Stomach (tissue), 9 donors: Measurements from ENCODE around the gene NPEPPS. TPM values are rescaled to one million over a fixed set of nuclear protein-coding genes. Genes with fewer than 3 reads are reported as not detected.

ENCODE experiments used
- DNase-seq, 2 donors: peaks; one replicate each; pipeline versions ENCODE4 v3.0.0 to v3.0.0-alpha.2; 2013 to 2019
- H3K27ac ChIP-seq, 5 donors: fragments of 200-600 bp in 4 of 5; sonication (generic) in 4 of 5; one replicate each; pipeline ENCODE4 v1.5.1; 2013 to 2019; ENCODE audit warnings: mild to moderate bottlenecking in 1 of 5, moderate library complexity in 1 of 5
- H3K27me3 ChIP-seq, 3 donors: fragments of 200-600 bp; sonication (generic); one replicate each; pipeline ENCODE4 v1.5.1; 2017 to 2019; ENCODE audit warnings: mixed run types in 1 of 3
- H3K36me3 ChIP-seq, 4 donors: fragments of 200-600 bp; sonication (generic); 1 replicate in 3 of 4; 2 replicates in 1 of 4; pipeline ENCODE4 v1.5.1; 2016 to 2019
- H3K4me1 ChIP-seq, 4 donors: fragments of 200-600 bp; sonication (generic); one replicate each; pipeline ENCODE4 v1.5.1; 2016 to 2019
- H3K4me3 ChIP-seq, 4 donors: fragments of 200-600 bp; sonication (generic) in 3 of 4; one replicate each; pipeline ENCODE4 v1.5.1; 2016 to 2019; ENCODE audit warnings: mild to moderate bottlenecking in 1 of 4
- H3K9me3 ChIP-seq, 4 donors: fragments of 200-600 bp; sonication (generic); one replicate each; pipeline ENCODE4 v1.5.1; 2016 to 2019
- CTCF ChIP-seq, 7 experiments: fragments of 450-650 bp in 4 of 7; fragments of 200-600 bp in 3 of 7; sonication (generic) in 3 of 7; IDR thresholded peaks; one replicate each; pipeline ENCODE4 v1.5.1; 2016 to 2019; ENCODE audit warnings: antibody characterized with exemption in 7 of 7, control low read depth in 2 of 7, mild to moderate bottlenecking in 1 of 7
- EP300 ChIP-seq: sonication (generic); formaldehyde crosslinking; IDR thresholded peaks from one replicate; pipeline ENCODE4 v1.6.1; 2017; ENCODE audit warnings: antibody characterized with exemption
- POLR2A ChIP-seq, 4 donors: fragments of 450-650 bp; IDR thresholded peaks; one replicate each; pipeline ENCODE4 v1.6.1; 2016; ENCODE audit warnings: antibody characterized with exemption in 4 of 4, control low read depth in 2 of 4, mild to moderate bottlenecking in 1 of 4, moderate library complexity in 1 of 4
- POLR2AphosphoS5 ChIP-seq, 3 donors: sonication (generic); formaldehyde crosslinking; IDR thresholded peaks; one replicate each; pipeline ENCODE4 v1.6.1; 2016; ENCODE audit warnings: antibody characterized with exemption in 3 of 3
- WGBS, 5 donors: extraction: QIAGEN DNeasy Blood & Tissue Kit in 3 of 5; methylation state at CpG; one replicate each; pipeline versions ENCODE4 v1.1.5 to v1.1.7; 2013 to 2018; 5-methylcytosine and 5-hydroxymethylcytosine counted together
- intact Hi-C: fragments of 100-400 bp; cut with DNase I; formaldehyde crosslinking; loops from one replicate; pipeline ENCODE4 v1.15.1; 2023; ENCODE audit warnings: low total_unique reads
- polyA plus RNA-seq, 3 donors: library from polyadenylated mRNA; stranded (reverse); fragments of 200-250 nt; gene quantifications; one replicate each; pipeline ENCODE4 v1.2.3, GENCODE V29; 2013
- total RNA-seq, 5 donors: library from RNA; depleted of rRNA; stranded (reverse); fragments of >200 nt; gene quantifications; one replicate each; pipeline versions ENCODE4 v1.1.0 to v1.2.3, GENCODE V29; 2014 to 2016
- donor health status: healthy with polysubstance abuse.
- donor health status: Bipolar disorder and iron deficiency.
- donor health status: healthy.

NPEPPS gene
- total and polyA plus RNA-seq, 8 donors: 19.9 to 243 (median 124) TPM

- no peak for DNase-seq
- TF ChIP-seq CTCF (IDR thresholded peaks at IDR 0.05) (no peak), POLR2A (IDR thresholded peaks at IDR 0.05) (no peak), EP300 (no peak)
- 85 to 93% (median 91%) methylated on average over 3 of the region's 3 CpGs for WGBS, 5 donors
- no peaks in the 10 kb centered on the region for H3K9me3 ChIP-seq
- peaks cover 0 to 32% (median 23%) of the 10 kb centered on the region in 4 donors for H3K36me3 ChIP-seq
- no peaks in the 10 kb centered on the region for H3K27me3 ChIP-seq
- no peak overlapping the region for H3K27ac ChIP-seq
- intact Hi-C loops: no loop called here
- no peak overlapping the region for H3K4me3 ChIP-seq
- H3K4me1 ChIP-seq: peaks cover 2 to 8% (median 7%) of the 10 kb centered on the region in 4 donors
Observed at GRCh38 chr17:47635734-47636133, 104.8 kb downstream of the NPEPPS start.

GRCh38 chr17:47636273-47637030 is 105.5 kb downstream of the NPEPPS start:
- Histone ChIP-seq H3K36me3 (peaks cover 0 to 32% (median 23%) of the 10 kb centered on the region in 4 donors), H3K27ac (no peak overlapping the region), H3K27me3 (no peaks in the 10 kb centered on the region), H3K9me3 (no peaks in the 10 kb centered on the region), H3K4me1 (peaks cover 0 to 1% (median under 1%) of the 10 kb centered on the region in 4 donors), H3K4me3 (no peak overlapping the region)
- intact Hi-C loops: no loop called here
- WGBS, 5 donors: 65 to 85% (median 77%) methylated on average over 2 of the region's 2 CpGs
- no peak for DNase-seq
- TF ChIP-seq POLR2A (IDR thresholded peaks at IDR 0.05) (no peak), EP300 (no peak)

GRCh38 chr17:47638903-47639302 is 108.0 kb downstream of the NPEPPS start:
- peaks cover 0 to 30% (median 23%) of the 10 kb centered on the region in 4 donors for H3K36me3 ChIP-seq
- no peaks in the 10 kb centered on the region for H3K9me3 ChIP-seq
- TF ChIP-seq POLR2A (IDR thresholded peaks at IDR 0.05) (no peak), EP300 (no peak), POLR2AphosphoS5 (IDR thresholded peaks at IDR 0.05) (no peak), CTCF (IDR thresholded peaks at IDR 0.05) (no peak)
- no peak overlapping the region for H3K4me3 ChIP-seq
- DNase-seq: no peak
- WGBS, 5 donors: 78 to 85% (median 82%) methylated on average over 5 of the region's 5 CpGs
- intact Hi-C loops: no loop called here
- H3K4me1 ChIP-seq: no peaks in the 10 kb centered on the region
- no peak overlapping the region for H3K27ac ChIP-seq
- no peaks in the 10 kb centered on the region for H3K27me3 ChIP-seq

GRCh38 chr17:47640076-47640475 is 109.2 kb downstream of the NPEPPS start:
- TF ChIP-seq CTCF (IDR thresholded peaks at IDR 0.05): no peak
- no peak for TF ChIP-seq POLR2AphosphoS5 (IDR thresholded peaks at IDR 0.05)
- no peak for TF ChIP-seq EP300
- no peak for TF ChIP-seq POLR2A (IDR thresholded peaks at IDR 0.05)

GRCh38 chr17:47641202-47641601 is 110.3 kb downstream of the NPEPPS start:
- 73 to 82% (median 79%) methylated on average over 4 of the region's 4 CpGs for WGBS, 5 donors
- TF ChIP-seq EP300 (no peak), POLR2A (IDR thresholded peaks at IDR 0.05) (no peak), POLR2AphosphoS5 (IDR thresholded peaks at IDR 0.05) (no peak), CTCF (IDR thresholded peaks at IDR 0.05) (no peak)
- H3K4me3 ChIP-seq: no peak overlapping the region
- no peak overlapping the region for H3K27ac ChIP-seq
- no peaks in the 10 kb centered on the region for H3K27me3 ChIP-seq
- DNase-seq: no peak
- no peaks in the 10 kb centered on the region for H3K4me1 ChIP-seq
- peaks cover 0 to 18% (median 11%) of the 10 kb centered on the region in 4 donors for H3K36me3 ChIP-seq
- H3K9me3 ChIP-seq: no peaks in the 10 kb centered on the region
- intact Hi-C loops: no loop called here

More at GRCh38 chr17:47640076-47640475, 109.2 kb downstream of the NPEPPS start:
- H3K4me1 ChIP-seq: no peaks in the 10 kb centered on the region
- no peak for DNase-seq
- no peak overlapping the region for H3K27ac ChIP-seq
- no peaks in the 10 kb centered on the region for H3K9me3 ChIP-seq
- H3K27me3 ChIP-seq: no peaks in the 10 kb centered on the region
- no peak overlapping the region for H3K4me3 ChIP-seq
- H3K36me3 ChIP-seq: peaks cover 0 to 27% (median 17%) of the 10 kb centered on the region in 4 donors
- intact Hi-C loops: no loop called here
- 71 to 89% (median 78%) methylated on average over 3 of the region's 3 CpGs for WGBS, 5 donors
